GM19395 (cell line): Measurements from ENCODE around the gene MT1F.
A peak's percentile ranks its signal among the peaks of the same experiment; 100 is the strongest.
"Not testable (repeated sequence)": the region's sequence is repeated elsewhere in the genome, so short reads cannot be mapped to it uniquely, and the experiment has no call there.

Experiments
- ATAC-seq: cut with Tn5 transposase; IDR thresholded peaks from one replicate; pipeline ENCODE4 v1.9.1; 2021; ENCODE audit warnings: mild to moderate bottlenecking, moderate library complexity; ENCODE audit not compliant: unreplicated experiment

MT1F gene

GRCh38 chr16:56670620-56670934 lies 12.8 kb downstream of the MT1F start:
- no peak for ATAC-seq

- ATAC-seq, result not testable (repeated sequence)
These were observed 13.9 kb downstream of the MT1F start for GRCh38 chr16:56671691-56672090.

GRCh38 chr16:56672171-56672570 lies 14.4 kb downstream of the MT1F start:
- not testable (repeated sequence) for ATAC-seq

GRCh38 chr16:56672761-56673536 lies 15.2 kb downstream of the MT1F start:
- no peak for ATAC-seq

- no peak for ATAC-seq
These were observed 16.2 kb downstream of the MT1F start for GRCh38 chr16:56673921-56674320.

GRCh38 chr16:56674570-56674969 lies 16.8 kb downstream of the MT1F start:
- not testable (repeated sequence) for ATAC-seq

GRCh38 chr16:56675685-56676210 lies 18.0 kb downstream of the MT1F start:
- no peak for ATAC-seq

GRCh38 chr16:56677474-56677873 lies 19.7 kb downstream of the MT1F start:
- no peak for ATAC-seq

GRCh38 chr16:56679078-56679730 lies 21.4 kb downstream of the MT1F start:
- no peak for ATAC-seq

- no peak for ATAC-seq
These were observed 22.1 kb downstream of the MT1F start for GRCh38 chr16:56679818-56680217.

GRCh38 chr16:56681939-56682702 lies 24.4 kb downstream of the MT1F start, which contains the start of gene MT1X:
Gene MT1X (plus strand): TSS chr16:56682470. CDS start chr16:56682541, 71 bp downstream.
- ATAC-seq, result peak; percentile 95

- peak; percentile 14 for ATAC-seq
These were observed 25.1 kb downstream of the MT1F start for GRCh38 chr16:56682703-56683397.

- ATAC-seq, result no peak
These were observed 25.8 kb downstream of the MT1F start for GRCh38 chr16:56683424-56684172.

- no peak for ATAC-seq
These were observed 26.6 kb downstream of the MT1F start for GRCh38 chr16:56684256-56684925.

GRCh38 chr16:56684926-56685590 lies 27.3 kb downstream of the MT1F start:
- no peak for ATAC-seq

GRCh38 chr16:56686758-56687157 lies 29.0 kb downstream of the MT1F start:
- ATAC-seq, result no peak

- no peak for ATAC-seq
These were observed 31.0 kb downstream of the MT1F start for GRCh38 chr16:56688762-56689161.

- ATAC-seq, result no peak
These were observed 31.4 kb downstream of the MT1F start for GRCh38 chr16:56689171-56689570.
